ENCODE results near the gene BPIFB3. TPM values are rescaled to one million over a fixed set of nuclear protein-coding genes. Genes with fewer than 3 reads are reported as not detected.
A peak's percentile ranks its signal among the peaks of the same experiment; 100 is the strongest.

The BPIFB3 gene
- total and polyA plus RNA-seq, 2 of the 13 experiments (the other 11 are each of a cell fraction or from before 2014, with no cell fraction given): 0.09 TPM; not detected in 1

GRCh38 chr20:33105316-33105924 is 51.7 kb downstream of the BPIFB3 start (continued):
- TF ChIP-seq ZNF274 (CRISPR knock-in tag; IDR thresholded peaks at IDR 0.05) (0 out of 2 replicates have a peak, but pooled peaks have one; percentile 30), NFKB2 (CRISPR knock-in tag; IDR thresholded peaks at IDR 0.05; ENCODE audit: borderline replicate concordance) (peak; percentile 46; the same call in 1 of the 2 replicates), ZNF44 (CRISPR knock-in tag; IDR thresholded peaks at IDR 0.05) (0 out of 2 replicates have a peak, but pooled peaks have one; percentile 33), ZFY (CRISPR knock-in tag; IDR thresholded peaks at IDR 0.05) (0 out of 2 replicates have a peak, but pooled peaks have one; percentile 1), GLI4 (CRISPR knock-in tag; IDR thresholded peaks at IDR 0.05; ENCODE audit: borderline replicate concordance) (no peak), HOXA7 (CRISPR knock-in tag; IDR thresholded peaks at IDR 0.05) (no peak), TRAFD1 (CRISPR knock-in tag; IDR thresholded peaks at IDR 0.05; ENCODE audit: borderline replicate concordance) (no peak), ZNF292 (CRISPR knock-in tag; IDR thresholded peaks at IDR 0.05; ENCODE audit: borderline replicate concordance, low read depth) (0 out of 2 replicates have a peak, but pooled peaks have one; percentile 13)
- TF ChIP-seq, protein P1, sequence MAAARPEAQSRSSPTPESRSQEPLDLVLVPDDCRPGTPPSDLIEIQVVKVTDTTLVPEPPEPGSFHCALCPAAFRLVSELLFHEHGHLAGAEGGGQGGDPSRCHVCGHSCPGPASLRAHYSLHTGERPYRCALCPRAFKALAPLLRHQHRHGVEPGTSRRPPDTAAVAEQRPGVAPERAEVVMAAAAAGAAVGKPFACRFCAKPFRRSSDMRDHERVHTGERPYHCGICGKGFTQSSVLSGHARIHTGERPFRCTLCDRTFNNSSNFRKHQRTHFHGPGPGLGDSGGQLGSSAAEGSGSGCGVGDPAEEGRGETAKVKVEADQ (CRISPR knock-in tag; IDR thresholded peaks at IDR 0.05; ENCODE audit: borderline replicate concordance): 0 out of 2 replicates have a peak, but pooled peaks have one; percentile 31
- TF ChIP-seq, protein P2, sequence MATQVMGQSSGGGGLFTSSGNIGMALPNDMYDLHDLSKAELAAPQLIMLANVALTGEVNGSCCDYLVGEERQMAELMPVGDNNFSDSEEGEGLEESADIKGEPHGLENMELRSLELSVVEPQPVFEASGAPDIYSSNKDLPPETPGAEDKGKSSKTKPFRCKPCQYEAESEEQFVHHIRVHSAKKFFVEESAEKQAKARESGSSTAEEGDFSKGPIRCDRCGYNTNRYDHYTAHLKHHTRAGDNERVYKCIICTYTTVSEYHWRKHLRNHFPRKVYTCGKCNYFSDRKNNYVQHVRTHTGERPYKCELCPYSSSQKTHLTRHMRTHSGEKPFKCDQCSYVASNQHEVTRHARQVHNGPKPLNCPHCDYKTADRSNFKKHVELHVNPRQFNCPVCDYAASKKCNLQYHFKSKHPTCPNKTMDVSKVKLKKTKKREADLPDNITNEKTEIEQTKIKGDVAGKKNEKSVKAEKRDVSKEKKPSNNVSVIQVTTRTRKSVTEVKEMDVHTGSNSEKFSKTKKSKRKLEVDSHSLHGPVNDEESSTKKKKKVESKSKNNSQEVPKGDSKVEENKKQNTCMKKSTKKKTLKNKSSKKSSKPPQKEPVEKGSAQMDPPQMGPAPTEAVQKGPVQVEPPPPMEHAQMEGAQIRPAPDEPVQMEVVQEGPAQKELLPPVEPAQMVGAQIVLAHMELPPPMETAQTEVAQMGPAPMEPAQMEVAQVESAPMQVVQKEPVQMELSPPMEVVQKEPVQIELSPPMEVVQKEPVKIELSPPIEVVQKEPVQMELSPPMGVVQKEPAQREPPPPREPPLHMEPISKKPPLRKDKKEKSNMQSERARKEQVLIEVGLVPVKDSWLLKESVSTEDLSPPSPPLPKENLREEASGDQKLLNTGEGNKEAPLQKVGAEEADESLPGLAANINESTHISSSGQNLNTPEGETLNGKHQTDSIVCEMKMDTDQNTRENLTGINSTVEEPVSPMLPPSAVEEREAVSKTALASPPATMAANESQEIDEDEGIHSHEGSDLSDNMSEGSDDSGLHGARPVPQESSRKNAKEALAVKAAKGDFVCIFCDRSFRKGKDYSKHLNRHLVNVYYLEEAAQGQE (IDR thresholded peaks at IDR 0.05; ENCODE audit: borderline replicate concordance in 1 of 2, low read depth in 1 of 2, low read length in 2 of 2): no peak
